H1 (cell line): ENCODE results near the gene CTNNBL1. TPM values are rescaled to one million over a fixed set of nuclear protein-coding genes. Genes with fewer than 3 reads are reported as not detected.

Source experiments
- CTCF ChIA-PET: fragments of 300-600 bp; sonication (Branson Sonifier 250); formaldehyde crosslinking; loops from one replicate; lab custom pipeline; 2021; ENCODE audit not compliant: partially characterized antibody; lab: Charles Lee
- POLR2A ChIA-PET: fragments of 300-600 bp; sonication (Branson Sonifier 250); formaldehyde crosslinking; loops from one replicate; lab custom pipeline; 2021; ENCODE audit warnings: inconsistent platforms; ENCODE audit not compliant: partially characterized antibody; lab: Charles Lee
- DNase-seq, 2 experiments: peaks; one replicate each; pipeline versions ENCODE4 v3.0.0 to v3.0.0-alpha.2; 2010 to 2022; ENCODE audit warnings: low spot score in 2 of 2, low read depth in 1 of 2, mixed read lengths in 1 of 2
- FAIRE-seq: peaks from 2 replicates; lab custom pipeline; 2011; peaks lifted over from hg19 to GRCh38; lab: Jason Lieb, UNC
- H2AFZ ChIP-seq: 2 replicates; pipeline ENCODE4 v1.8.1; 2012; ENCODE audit warnings: low read length, inconsistent platforms
- H2AK5ac ChIP-seq: 2 replicates; pipeline ENCODE4 v1.6.1; 2013; ENCODE audit warnings: low read depth, low read length
- H2BK120ac ChIP-seq: replicated peaks from 2 replicates; pipeline ENCODE3; 2013; ENCODE audit warnings: low read depth, low read length, inconsistent platforms
- H2BK12ac ChIP-seq: 2 replicates; pipeline ENCODE4 v1.6.1; 2013; ENCODE audit warnings: low read depth, low read length
- H2BK15ac ChIP-seq: 2 replicates; pipeline ENCODE4 v1.6.1; 2013; ENCODE audit warnings: low read length
- H2BK20ac ChIP-seq: 2 replicates; pipeline ENCODE4 v1.6.1; 2013; ENCODE audit warnings: low read length
- H2BK5ac ChIP-seq: 2 replicates; pipeline ENCODE4 v1.6.1; 2013; ENCODE audit warnings: low read depth, low read length
- H3K14ac ChIP-seq: 2 replicates; pipeline ENCODE4 v1.6.1; 2013; ENCODE audit warnings: inconsistent platforms; ENCODE audit not compliant: insufficient read length
- H3K18ac ChIP-seq: 2 replicates; pipeline ENCODE4 v1.6.1; 2013; ENCODE audit warnings: low read length; ENCODE audit errors: extremely low read depth
- H3K23ac ChIP-seq: 2 replicates; pipeline ENCODE4 v1.6.1; 2013; ENCODE audit warnings: inconsistent platforms; ENCODE audit not compliant: insufficient read length
- H3K23me2 ChIP-seq: 2 replicates; pipeline ENCODE4 v1.6.1; 2013; ENCODE audit warnings: low read depth, low read length
- H3K27ac ChIP-seq: 2 replicates; pipeline ENCODE4 v1.6.1; 2011; ENCODE audit warnings: low read depth, low read length, inconsistent platforms
- H3K27me3 ChIP-seq, 4 experiments: replicated peaks in 1 of 4; 1 replicate in 1 of 4; 2 replicates in 3 of 4; pipeline versions ENCODE4 v1.6.1 to v1.8.1; 2011 to 2013; ENCODE audit warnings: low read length in 3 of 4, mild to moderate bottlenecking in 3 of 4, inconsistent platforms in 2 of 4, mixed read lengths in 2 of 4, moderate library complexity in 1 of 4; ENCODE audit not compliant: control insufficient read depth in 3 of 4, insufficient read depth in 3 of 4; ENCODE audit errors: extremely low read depth in 1 of 4
- H3K36me3 ChIP-seq, 4 experiments: 2 replicates each; pipeline versions ENCODE4 v1.6.1 to v1.8.1; 2011 to 2013; ENCODE audit warnings: mild to moderate bottlenecking in 4 of 4, low read length in 3 of 4, moderate library complexity in 2 of 4, control low read depth in 1 of 4, inconsistent platforms in 1 of 4; ENCODE audit not compliant: insufficient read depth in 4 of 4, control insufficient read depth in 2 of 4
- H3K4ac ChIP-seq: replicated peaks from 2 replicates; pipeline ENCODE3; 2013; ENCODE audit warnings: low read length, low read depth, mixed read lengths, inconsistent platforms; ENCODE audit not compliant: insufficient read length
- H3K4me1 ChIP-seq, 4 experiments: replicated peaks in 1 of 4; 1 replicate in 1 of 4; 2 replicates in 3 of 4; pipeline versions ENCODE4 v1.6.1 to v1.8.1; 2011 to 2013; ENCODE audit warnings: low read length in 3 of 4, inconsistent platforms in 2 of 4, mixed read lengths in 1 of 4; ENCODE audit not compliant: insufficient read depth in 4 of 4, control insufficient read depth in 3 of 4
- H3K4me2 ChIP-seq, 2 experiments: 2 replicates each; pipeline versions ENCODE4 v1.6.1 to v1.8.1; 2011 to 2013; ENCODE audit warnings: low read depth in 2 of 2, low read length in 2 of 2, control low read depth in 1 of 2, inconsistent platforms in 1 of 2, mild to moderate bottlenecking in 1 of 2; ENCODE audit not compliant: insufficient read depth in 1 of 2
- H3K4me3 ChIP-seq, 4 experiments: fragments of 200-600, 300-600 bp in 1 of 4; sonication (generic), shearing (Covaris generic), sonication (Bioruptor Twin) in 1 of 4; 2 replicates each; pipeline versions ENCODE4 v1.5.1 to v1.8.1; 2011 to 2016; ENCODE audit warnings: low read length in 4 of 4, low read depth in 3 of 4, control low read depth in 2 of 4, inconsistent platforms in 2 of 4, mild to moderate bottlenecking in 2 of 4, mixed read lengths in 1 of 4, moderate library complexity in 1 of 4; ENCODE audit not compliant: insufficient read depth in 2 of 4; ENCODE audit errors: extremely low read depth in 1 of 4
- H3K56ac ChIP-seq: replicated peaks from 2 replicates; pipeline ENCODE3; 2013; ENCODE audit warnings: low read depth, mild to moderate bottlenecking, mixed read lengths, low read length, inconsistent platforms; ENCODE audit not compliant: insufficient read length
- H3K79me1 ChIP-seq: 2 replicates; pipeline ENCODE4 v1.6.1; 2013; ENCODE audit warnings: low read depth, low read length, control low read depth
- H3K79me2 ChIP-seq, 2 experiments: 2 replicates each; pipeline versions ENCODE4 v1.6.1 to v1.8.1; 2012 to 2013; ENCODE audit warnings: low read length in 2 of 2, mild to moderate bottlenecking in 2 of 2, inconsistent platforms in 1 of 2; ENCODE audit not compliant: insufficient read depth in 2 of 2, control insufficient read depth in 1 of 2
- H3K9ac ChIP-seq, 4 experiments: replicated peaks in 1 of 4; 1 replicate in 1 of 4; 2 replicates in 3 of 4; pipeline versions ENCODE4 v1.6.1 to v1.8.1; 2011 to 2013; ENCODE audit warnings: low read depth in 3 of 4, low read length in 3 of 4, control low read depth in 2 of 4, mild to moderate bottlenecking in 2 of 4, moderate library complexity in 2 of 4, inconsistent platforms in 1 of 4; ENCODE audit errors: extremely low read depth in 1 of 4
- H3K9me3 ChIP-seq, 2 experiments: 2 replicates each; pipeline versions ENCODE4 v1.6.1 to v1.8.1; 2012 to 2013; ENCODE audit warnings: mild to moderate bottlenecking in 2 of 2, moderate library complexity in 2 of 2, control low read depth in 1 of 2, inconsistent platforms in 1 of 2, low read depth in 1 of 2, low read length in 1 of 2, mixed read lengths in 1 of 2; ENCODE audit not compliant: insufficient read depth in 2 of 2
- H4K20me1 ChIP-seq, 2 experiments: replicated peaks in 1 of 2; 2 replicates each; pipeline versions ENCODE3 to v1.8.1; 2011 to 2013; ENCODE audit warnings: inconsistent platforms in 2 of 2, low read length in 2 of 2, mild to moderate bottlenecking in 1 of 2; ENCODE audit not compliant: insufficient read depth in 2 of 2, control insufficient read depth in 1 of 2
- H4K5ac ChIP-seq: 2 replicates; pipeline ENCODE4 v1.6.1; 2013; ENCODE audit warnings: low read length, low read depth, mixed read lengths, inconsistent platforms; ENCODE audit not compliant: insufficient read length
- H4K8ac ChIP-seq: 2 replicates; pipeline ENCODE4 v1.8.0; 2013; ENCODE audit warnings: mild to moderate bottlenecking, moderate library complexity, low read length, inconsistent platforms; ENCODE audit not compliant: insufficient read depth; ENCODE audit errors: extremely low read depth
- H4K91ac ChIP-seq: replicated peaks from 2 replicates; pipeline ENCODE3; 2013; ENCODE audit warnings: low read length, mixed read lengths, inconsistent platforms; ENCODE audit not compliant: insufficient read length
- CBX5 ChIP-seq: fragments of 300-800, 300-1000 bp; sonication (generic); IDR thresholded peaks from 2 replicates; pipeline ENCODE4 v1.7.1; 2016; ENCODE audit warnings: antibody characterized with exemption, low read length, low read depth
- CHD1 ChIP-seq: IDR thresholded peaks from 2 replicates; pipeline ENCODE4 v1.6.1; 2012; ENCODE audit warnings: low read depth, low read length, improper control_type of control experiment
- CTBP2 ChIP-seq: IDR thresholded peaks from 2 replicates; pipeline ENCODE4 v1.7.0; 2011; ENCODE audit warnings: borderline replicate concordance, mild to moderate bottlenecking, moderate library complexity, mixed read lengths, low read length; ENCODE audit not compliant: insufficient read depth, insufficient read length
- JUND ChIP-seq: IDR thresholded peaks from 2 replicates; pipeline ENCODE4 v1.6.1; 2011; ENCODE audit warnings: mild to moderate bottlenecking, improper control_type of control experiment, low read length
- KDM5A ChIP-seq: fragments of 200-600 bp; IDR thresholded peaks from 2 replicates; pipeline ENCODE4 v1.7.1; 2012; ENCODE audit warnings: mild to moderate bottlenecking, low read length, inconsistent platforms, mixed read lengths
- NRF1 ChIP-seq: IDR thresholded peaks from 2 replicates; pipeline ENCODE4 v1.6.1; 2011; ENCODE audit warnings: mild to moderate bottlenecking, low read depth, low read length, improper control_type of control experiment
- POLR2AphosphoS5 ChIP-seq: IDR thresholded peaks from 2 replicates; pipeline ENCODE4 v1.6.1; 2011; ENCODE audit warnings: low read depth, low read length
- POU5F1 ChIP-seq: IDR thresholded peaks from 2 replicates; pipeline ENCODE4 v1.6.1; 2011; ENCODE audit warnings: low read depth, mild to moderate bottlenecking, low read length, moderate library complexity
- SAP30 ChIP-seq: fragments of 300-600 bp; sonication (generic); IDR thresholded peaks from 2 replicates; pipeline ENCODE4 v1.7.1; 2012; ENCODE audit warnings: low read length, moderate library complexity, mild to moderate bottlenecking, inconsistent platforms; ENCODE audit not compliant: insufficient read depth, insufficient replicate concordance
- SP1 ChIP-seq: IDR thresholded peaks from 2 replicates; pipeline ENCODE4 v1.6.1; 2011; ENCODE audit warnings: low read depth, low read length
- SRF ChIP-seq: IDR thresholded peaks from 2 replicates; pipeline ENCODE4 v1.6.1; 2011; ENCODE audit warnings: mild to moderate bottlenecking, low read depth, low read length, moderate library complexity
- SUZ12 ChIP-seq: fragments of 200-600 bp; sonication (generic); IDR thresholded peaks from 2 replicates; pipeline ENCODE4 v1.6.1; 2012; ENCODE audit warnings: mild to moderate bottlenecking, inconsistent platforms, low read length, moderate library complexity, mixed read lengths
- TCF12 ChIP-seq: IDR thresholded peaks from 2 replicates; pipeline ENCODE4 v1.6.1; 2011; ENCODE audit warnings: low read depth, mild to moderate bottlenecking, low read length
- TEAD4 ChIP-seq: IDR thresholded peaks from 2 replicates; pipeline ENCODE4 v1.6.1; 2012; ENCODE audit warnings: low read depth, low read length, inconsistent platforms, mixed read lengths
- WGBS, 2 experiments: shearing (Covaris generic) in 1 of 2; methylation state at CpG; one replicate each; pipeline versions ENCODE4 v1.1.6 to v1.1.7; 2013 to 2015; ENCODE audit warnings: low lambda C conversion rate in 2 of 2, mixed read lengths in 2 of 2, inconsistent platforms in 1 of 2, low coverage in 1 of 2, missing lambda C conversion rate in 1 of 2; ENCODE audit not compliant: insufficient replicate concordance in 2 of 2, insufficient coverage in 1 of 2, insufficient read length in 1 of 2; ENCODE audit errors: extremely low coverage in 1 of 2, missing lambda C conversion rate in 1 of 2; 5-methylcytosine and 5-hydroxymethylcytosine counted together
- polyA plus RNA-seq, 7 experiments: library from polyadenylated mRNA; depleted of rRNA in 3 of 7; stranded (reverse) in 5 of 7; unstranded in 2 of 7; fragments of >200 nt in 5 of 7; fragments of 200-250 nt in 2 of 7; gene quantifications; 1 replicate in 5 of 7; 2 replicates in 1 of 7; 4 replicates in 1 of 7; pipeline versions ENCODE4 v1.2.1 to v1.2.3, GENCODE V29; 2011 to 2013; ENCODE audit warnings: missing spikeins in 2 of 7, mixed read lengths in 2 of 7
- total RNA-seq: library from RNA; stranded (reverse); fragmentation: NEBNext Ultra II Directional; extraction: Animal tissue kit (Norgen Biotek cat#: 25700); gene quantifications from 2 replicates; pipeline ENCODE4 v1.2.1, GENCODE V29; 2021

CTNNBL1 gene
- total and polyA plus RNA-seq, 2 of the 8 experiments (the other 6 are each of a cell fraction or from before 2014, with no cell fraction given): 19.6 to 81.6 TPM

GRCh38 chr20:37881601-37882343 lies 187.9 kb downstream of the CTNNBL1 start:
- H3K4me3 ChIP-seq: no peak overlapping the region
- no peaks in the 10 kb centered on the region for H3K23me2 ChIP-seq
- H2BK15ac ChIP-seq: no peak overlapping the region
- no peak overlapping the region for H4K5ac ChIP-seq
- WGBS, 2 experiments: 93% methylated on average over 21 of the region's 22 CpGs; no CpG with 5 or more reads in 1 of the 2 experiments
- no peaks in the 10 kb centered on the region for H3K36me3 ChIP-seq
- H3K9ac ChIP-seq: no peak overlapping the region
- no peak for DNase-seq
- no peak overlapping the region; the same call in 1 of the 2 replicates for H4K8ac ChIP-seq
- peaks cover 0 to 3% (median 0%) of the 10 kb centered on the region in 4 experiments; a peak in 1 of 7 replicates for H3K4me1 ChIP-seq
- no peaks in the 10 kb centered on the region for H4K20me1 ChIP-seq
- no peak overlapping the region; the same call in 1 of the 2 replicates for H3K18ac ChIP-seq
- POLR2A ChIA-PET: no interaction called here
- H2AFZ ChIP-seq: no peak overlapping the region
- no peaks in the 10 kb centered on the region for H3K9me3 ChIP-seq
- no peak overlapping the region for H3K27ac ChIP-seq
- no peak overlapping the region for H4K91ac ChIP-seq
- no peaks in the 10 kb centered on the region for H3K79me1 ChIP-seq
- no peak overlapping the region for H2BK120ac ChIP-seq
- no peak overlapping the region for H3K23ac ChIP-seq
- H3K14ac ChIP-seq: no peak overlapping the region
- no peak overlapping the region for H2BK20ac ChIP-seq
- no peak overlapping the region for H2BK5ac ChIP-seq
- H3K4ac ChIP-seq: no peak overlapping the region
- FAIRE-seq: no peak
- H3K4me2 ChIP-seq: no peak overlapping the region
- H2BK12ac ChIP-seq: 0 out of 2 replicates have a peak overlapping the region, but pooled peaks have one; percentile 17
- no peak overlapping the region for H3K56ac ChIP-seq
- CTCF ChIA-PET: interaction anchor here (0.6 to 2.6 kb wide), 6 partner anchors 10 to 295 kb away, joined by 3 to 9 read pairs (median 4); no protein-coding TSS in a partner anchor
- H2AK5ac ChIP-seq: no peak overlapping the region
- 0 out of 7 replicates have a peak, but pooled peaks cover 0 to 2% (median 0%) of the 10 kb centered on the region in 4 experiments for H3K27me3 ChIP-seq
- no peaks in the 10 kb centered on the region for H3K79me2 ChIP-seq
- TF ChIP-seq CHD1 (no peak), TCF12 (no peak), SUZ12 (no peak), SRF (no peak), SAP30 (no peak), CBX5 (no peak), NRF1 (no peak), POLR2AphosphoS5 (no peak), SP1 (no peak), KDM5A (no peak), JUND (no peak), CTBP2 (no peak), TEAD4 (no peak), POU5F1 (no peak)
